UCSD-AML1 (cell line): ENCODE data around the gene SCD5.

Experiments used
- DNase-seq: peaks from one replicate; lab custom pipeline; 2025; ENCODE audit not compliant: unreplicated experiment; lab: John Stamatoyannopoulos, UW

The SCD5 gene

GRCh38 chr4:82694892-82695291 lies 103.7 kb downstream of the SCD5 start:
- DNase-seq = no peak

GRCh38 chr4:82694046-82694445 lies 104.5 kb downstream of the SCD5 start:
- no peak for DNase-seq

GRCh38 chr4:82692101-82692780 lies 106.4 kb downstream of the SCD5 start:
- no peak for DNase-seq

GRCh38 chr4:82691431-82691830 lies 107.2 kb downstream of the SCD5 start:
- no peak for DNase-seq

GRCh38 chr4:82688091-82688795 lies 110.4 kb downstream of the SCD5 start:
- DNase-seq = no peak

GRCh38 chr4:82687531-82687930 lies 111.1 kb downstream of the SCD5 start:
- DNase-seq = no peak

- DNase-seq = no peak
Observed at GRCh38 chr4:82681754-82682153, 116.8 kb downstream of the SCD5 start.

- no peak for DNase-seq
Observed at GRCh38 chr4:82680834-82681233, 117.8 kb downstream of the SCD5 start.

GRCh38 chr4:82679531-82679930 lies 119.1 kb downstream of the SCD5 start:
- DNase-seq = no peak

- no peak for DNase-seq
Observed at GRCh38 chr4:82678051-82678450, 120.5 kb downstream of the SCD5 start.

GRCh38 chr4:82677327-82677726 lies 121.3 kb downstream of the SCD5 start:
- no peak for DNase-seq

- DNase-seq = no peak
Observed at GRCh38 chr4:82667761-82668480, 130.7 kb downstream of the SCD5 start.

GRCh38 chr4:82666970-82667665 lies 131.5 kb downstream of the SCD5 start:
- DNase-seq = no peak

- no peak for DNase-seq
Observed at GRCh38 chr4:82661181-82661992, 137.2 kb downstream of the SCD5 start.

- DNase-seq = no peak
Observed at GRCh38 chr4:82652062-82652461, 146.5 kb downstream of the SCD5 start.

GRCh38 chr4:82650868-82651267 lies 147.7 kb downstream of the SCD5 start:
- DNase-seq = no peak

- no peak for DNase-seq
Observed at GRCh38 chr4:82648356-82648755, 150.2 kb downstream of the SCD5 start.

GRCh38 chr4:82645936-82646565 lies 152.5 kb downstream of the SCD5 start:
- no peak for DNase-seq

- DNase-seq = no peak
Observed at GRCh38 chr4:82644734-82645126, 153.9 kb downstream of the SCD5 start.
